ENCODE results near the gene EMD.
"Not testable (repeated sequence)": the region's sequence is repeated elsewhere in the genome, so short reads cannot be mapped to it uniquely, and the experiment has no call there.

Gene EMD

GRCh38 chrX:154372612-154373022 lies 6.5 kb upstream of the EMD start:
- DNase-seq: no peak

DNA sequence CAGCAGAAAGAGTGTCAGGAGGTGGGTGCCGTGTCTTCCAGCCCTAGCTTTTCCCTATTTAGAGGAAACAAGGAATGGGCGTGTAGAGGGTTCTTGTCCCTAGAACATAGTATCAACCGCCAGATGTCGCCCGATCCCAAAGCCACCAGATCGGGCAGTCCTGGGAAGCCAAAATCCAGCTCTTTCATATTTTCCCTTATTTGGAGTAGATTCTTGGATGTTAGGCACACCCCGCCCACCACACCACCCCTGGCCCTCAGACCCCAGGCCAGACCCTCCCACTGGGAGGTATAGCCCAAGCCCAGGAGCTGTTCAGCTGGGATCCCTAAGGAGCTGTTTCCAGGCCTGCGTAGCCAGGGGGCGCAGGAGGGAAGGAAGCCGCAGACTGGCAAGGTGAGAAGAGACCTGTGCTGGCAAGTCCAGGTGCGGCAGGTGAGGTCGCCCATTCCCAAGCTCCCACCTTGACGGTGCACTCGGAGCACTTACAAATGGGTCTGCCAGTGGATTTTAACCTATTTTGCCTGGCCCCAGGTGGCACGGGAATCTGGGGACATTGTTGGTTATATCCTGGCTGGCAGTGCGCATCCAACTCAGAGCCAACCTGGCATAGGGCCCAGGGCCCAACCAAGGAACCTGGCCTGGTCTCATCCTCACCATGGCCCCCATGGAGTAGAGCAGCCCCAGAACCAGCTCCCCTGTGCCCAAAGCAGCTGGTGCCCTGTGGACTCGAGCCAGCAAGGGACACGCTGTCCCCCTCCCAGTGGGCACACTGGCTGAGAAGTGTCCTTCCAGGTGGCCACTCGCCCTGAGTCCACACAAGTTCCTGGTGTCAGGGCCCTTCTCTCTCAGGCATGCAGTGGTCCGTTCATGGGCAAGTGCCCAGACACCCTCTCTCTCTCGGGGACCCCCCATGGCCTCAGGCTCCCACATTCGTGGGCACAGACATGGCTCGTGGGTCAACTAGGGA lies 5.5 kb upstream of the EMD start:
- DNase-seq: peak; percentile 23

DNA sequence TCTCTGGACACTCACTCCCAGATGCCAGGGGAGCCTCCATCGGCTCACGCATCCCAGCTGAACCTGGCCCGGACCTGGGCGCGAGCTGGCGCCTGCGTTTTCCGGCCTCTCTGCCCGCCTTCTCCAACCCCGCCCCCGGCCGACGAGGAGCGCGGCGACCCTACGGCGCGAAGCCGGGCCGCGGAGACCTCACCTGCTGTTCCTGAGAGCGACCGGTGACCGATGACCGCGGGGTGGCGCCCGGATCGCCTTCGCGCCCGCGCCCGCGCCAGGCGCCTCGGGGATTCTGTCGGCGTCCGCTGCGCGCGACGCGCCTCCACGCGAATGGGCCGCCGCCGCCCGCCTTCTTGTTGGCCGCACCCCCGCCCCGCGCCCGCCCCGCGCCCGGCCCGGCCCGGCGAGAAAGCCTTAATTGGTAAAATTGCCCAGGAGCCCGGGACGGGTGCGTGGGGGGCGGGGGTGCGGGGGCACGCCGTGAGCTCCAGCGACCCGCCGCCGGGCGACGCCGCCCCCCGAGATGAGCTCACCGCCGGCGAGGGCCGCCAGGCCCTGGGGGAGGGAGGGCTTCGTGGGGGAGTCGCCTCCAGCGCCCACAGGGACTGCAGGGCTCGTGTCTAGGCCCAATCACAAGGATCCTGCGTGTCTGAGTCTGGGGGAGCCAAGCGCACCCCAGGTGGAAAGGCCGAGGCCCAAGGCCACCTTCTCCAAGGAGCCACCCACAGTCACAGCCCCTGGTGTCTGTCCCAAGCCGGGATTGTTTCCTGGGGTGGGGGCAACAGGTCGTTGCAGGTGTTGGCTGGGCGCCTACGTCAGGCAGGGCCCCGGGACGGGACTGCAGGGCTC lies 4.6 kb upstream of the EMD start, which contains the start of gene FLNA:
FLNA (minus strand) TSS at position 322 of the 843 bp plus-strand sequence. CDS start 3,389 bp downstream, outside the sequence.
- DNase-seq: no peak

- DNase-seq: no peak
Observed at GRCh38 chrX:154375156-154375504, 4.0 kb upstream of the EMD start.

DNA sequence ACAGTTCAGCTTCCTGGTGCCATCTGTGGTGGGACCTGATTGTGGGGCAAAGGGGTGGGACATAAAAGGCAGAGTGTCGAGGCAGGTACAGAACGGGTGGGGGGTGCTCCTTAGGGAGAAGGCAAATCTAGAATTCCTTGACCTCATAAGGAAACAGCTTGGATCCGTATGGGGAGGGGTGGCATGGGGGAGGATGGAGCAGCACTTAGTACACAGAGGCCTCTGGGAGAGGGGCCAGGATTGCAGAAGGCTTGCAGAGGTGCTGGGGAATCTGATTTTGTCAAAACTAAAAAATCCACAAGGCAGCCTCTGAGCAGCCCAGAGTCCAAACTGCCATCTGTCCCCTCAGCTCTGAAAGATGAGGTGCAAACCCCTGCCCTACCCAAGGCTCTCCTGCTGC lies 2.3 kb upstream of the EMD start:
- peak; percentile 56 for DNase-seq

DNA sequence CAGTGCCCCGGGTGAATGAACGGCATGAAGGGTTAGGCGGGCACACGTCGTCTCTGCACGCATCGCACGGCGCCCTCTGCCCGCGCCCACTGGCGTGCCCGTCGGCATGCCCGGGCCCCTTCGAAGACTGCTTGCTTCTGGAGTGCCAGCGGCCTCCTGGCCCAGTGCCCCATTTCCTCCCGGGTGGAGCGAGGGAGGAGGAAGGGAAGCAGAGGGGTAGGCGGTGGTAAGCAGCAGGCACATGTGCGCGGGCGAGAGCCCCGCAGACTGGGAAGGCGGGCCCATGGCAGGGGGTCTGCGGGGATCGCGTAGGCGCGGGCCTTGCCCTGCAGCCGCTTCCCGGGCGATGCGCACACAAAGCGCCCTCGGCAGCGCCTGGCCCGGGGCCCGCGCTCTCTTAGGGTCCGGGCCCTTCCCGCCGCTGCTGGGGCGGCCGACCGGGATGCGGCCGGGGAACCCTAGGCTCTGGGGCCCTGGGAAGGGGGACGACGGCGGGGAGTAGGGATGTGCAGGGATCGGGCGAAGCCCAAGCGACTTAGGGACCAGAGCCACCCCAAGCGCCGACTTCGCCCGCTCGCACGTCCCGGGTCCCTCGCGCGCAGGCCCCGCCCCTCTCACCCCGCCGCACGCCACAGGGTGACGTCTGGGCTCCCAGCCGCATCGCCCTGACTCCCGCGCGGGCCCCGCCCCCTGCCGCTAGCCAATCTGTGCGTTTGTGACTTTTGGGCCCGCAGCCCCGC lies 866 bp upstream of the EMD start:
- no peak for DNase-seq

GRCh38 chrX:154379569-154379951 lies 465 bp downstream of the EMD start:
- no peak for DNase-seq

GRCh38 chrX:154380153-154380552 lies 1.1 kb downstream of the EMD start:
- no peak for DNase-seq

DNA sequence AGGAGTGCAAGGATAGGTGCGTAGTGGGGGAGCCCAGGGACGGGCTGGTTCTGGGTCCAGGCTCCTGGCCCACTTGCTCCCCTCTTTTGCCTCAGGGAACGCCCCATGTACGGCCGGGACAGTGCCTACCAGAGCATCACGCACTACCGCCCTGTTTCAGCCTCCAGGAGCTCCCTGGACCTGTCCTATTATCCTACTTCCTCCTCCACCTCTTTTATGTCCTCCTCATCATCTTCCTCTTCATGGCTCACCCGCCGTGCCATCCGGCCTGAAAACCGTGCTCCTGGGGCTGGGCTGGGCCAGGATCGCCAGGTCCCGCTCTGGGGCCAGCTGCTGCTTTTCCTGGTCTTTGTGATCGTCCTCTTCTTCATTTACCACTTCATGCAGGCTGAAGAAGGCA lies 1.7 kb downstream of the EMD start:
- no peak for DNase-seq

DNA sequence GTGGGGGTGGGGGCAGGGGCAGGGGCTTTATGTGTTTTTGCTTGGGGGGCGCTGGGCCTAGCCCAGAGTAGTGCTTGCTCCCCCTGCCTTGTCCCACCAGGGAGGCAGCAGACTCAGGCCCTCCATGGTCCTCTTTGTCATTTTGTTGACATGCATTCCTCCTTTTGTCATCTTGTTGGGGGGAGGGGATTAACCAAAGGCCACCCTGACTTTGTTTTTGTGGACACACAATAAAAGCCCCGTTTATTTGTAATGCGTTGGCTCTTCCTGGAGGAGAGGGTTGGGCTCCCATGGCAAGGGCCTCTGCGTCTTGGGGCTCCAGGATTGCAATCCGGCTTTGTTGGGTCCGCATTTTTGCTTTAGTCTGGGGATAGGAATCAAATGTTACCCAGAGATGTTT lies 2.2 kb downstream of the EMD start:
- DNase-seq: no peak

DNA sequence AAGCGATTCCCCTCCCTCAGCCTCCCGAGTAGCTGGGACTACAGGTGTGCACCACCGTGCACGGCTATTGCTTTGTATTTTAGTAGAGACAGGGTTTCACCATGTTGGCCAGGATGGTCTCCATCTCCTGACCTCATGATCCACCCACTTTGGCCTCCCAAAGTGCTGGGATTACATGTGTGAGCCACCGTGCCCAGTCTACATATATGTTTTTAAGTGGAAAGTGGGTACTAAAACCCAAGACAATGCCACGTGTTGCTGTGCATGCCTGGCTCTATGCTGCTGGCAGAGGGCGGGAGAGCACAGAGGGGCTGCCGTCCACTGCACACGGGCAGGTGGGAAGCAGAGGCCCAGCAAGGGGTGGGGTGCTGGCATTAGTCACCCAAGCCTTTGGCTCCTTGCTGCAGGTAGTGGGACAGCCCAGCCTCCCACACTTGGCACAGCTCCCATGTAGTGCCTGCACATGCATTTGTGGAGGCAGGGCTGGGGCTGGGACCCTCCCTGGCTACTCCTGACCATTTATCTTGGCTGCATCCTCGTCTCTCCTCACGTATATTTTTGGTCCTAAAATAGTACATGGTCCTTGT lies 3.5 kb downstream of the EMD start:
- DNase-seq: no peak

GRCh38 chrX:154383359-154384283 lies 4.5 kb downstream of the EMD start:
- DNase-seq: no peak

DNA sequence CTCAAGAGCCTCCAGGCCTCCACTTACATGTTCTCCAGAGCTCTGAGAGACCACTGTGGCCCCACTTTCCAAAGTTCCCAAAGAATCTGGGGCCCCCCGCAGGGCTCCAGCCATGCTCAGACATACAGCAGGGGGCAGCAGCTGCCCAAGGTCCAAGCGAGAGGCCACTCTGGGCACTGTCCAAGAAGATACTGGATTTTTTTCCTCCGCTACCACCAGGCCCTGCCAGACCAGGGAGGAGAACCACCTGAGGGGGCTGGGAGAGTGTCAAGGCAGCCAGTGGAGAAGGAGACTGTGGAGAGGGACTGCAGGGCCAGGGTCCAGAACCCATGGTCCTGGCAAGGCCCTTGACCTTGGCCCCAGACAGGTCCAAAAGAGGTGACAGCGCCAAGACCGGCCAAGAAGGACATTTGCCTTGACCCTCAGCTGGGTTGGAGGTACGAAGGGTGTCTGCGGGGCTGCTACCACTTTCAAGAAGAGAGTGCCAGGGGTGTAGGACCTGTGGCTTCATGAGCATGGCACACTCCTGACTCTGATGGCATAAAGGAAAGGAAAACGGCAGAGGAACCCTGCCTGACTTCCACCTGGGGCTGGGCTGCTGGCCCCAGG lies 5.3 kb downstream of the EMD start:
- DNase-seq: no peak

- not testable (repeated sequence) for DNase-seq
Observed at GRCh38 chrX:154388094-154388493, 9.0 kb downstream of the EMD start.

DNA sequence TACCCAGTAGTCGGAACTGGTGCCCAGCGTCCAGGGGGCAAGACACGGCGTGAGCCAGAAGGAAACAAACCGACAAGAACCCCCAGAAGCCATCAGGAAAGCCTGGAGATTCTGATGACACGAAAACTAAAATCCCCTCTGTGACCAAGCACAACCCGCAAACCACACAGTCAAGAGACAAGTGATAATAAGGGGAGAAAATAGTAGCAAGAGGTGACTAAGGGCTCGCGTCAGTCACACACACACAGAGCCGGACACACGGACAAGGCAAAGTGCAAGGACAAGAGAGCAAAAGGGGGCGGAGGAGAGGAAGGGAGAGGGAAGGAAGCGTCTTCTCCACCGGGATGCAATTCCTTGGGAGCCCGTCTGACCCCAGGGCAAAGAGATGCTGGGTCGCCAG lies 9.6 kb downstream of the EMD start:
- not testable (repeated sequence) for DNase-seq

DNA sequence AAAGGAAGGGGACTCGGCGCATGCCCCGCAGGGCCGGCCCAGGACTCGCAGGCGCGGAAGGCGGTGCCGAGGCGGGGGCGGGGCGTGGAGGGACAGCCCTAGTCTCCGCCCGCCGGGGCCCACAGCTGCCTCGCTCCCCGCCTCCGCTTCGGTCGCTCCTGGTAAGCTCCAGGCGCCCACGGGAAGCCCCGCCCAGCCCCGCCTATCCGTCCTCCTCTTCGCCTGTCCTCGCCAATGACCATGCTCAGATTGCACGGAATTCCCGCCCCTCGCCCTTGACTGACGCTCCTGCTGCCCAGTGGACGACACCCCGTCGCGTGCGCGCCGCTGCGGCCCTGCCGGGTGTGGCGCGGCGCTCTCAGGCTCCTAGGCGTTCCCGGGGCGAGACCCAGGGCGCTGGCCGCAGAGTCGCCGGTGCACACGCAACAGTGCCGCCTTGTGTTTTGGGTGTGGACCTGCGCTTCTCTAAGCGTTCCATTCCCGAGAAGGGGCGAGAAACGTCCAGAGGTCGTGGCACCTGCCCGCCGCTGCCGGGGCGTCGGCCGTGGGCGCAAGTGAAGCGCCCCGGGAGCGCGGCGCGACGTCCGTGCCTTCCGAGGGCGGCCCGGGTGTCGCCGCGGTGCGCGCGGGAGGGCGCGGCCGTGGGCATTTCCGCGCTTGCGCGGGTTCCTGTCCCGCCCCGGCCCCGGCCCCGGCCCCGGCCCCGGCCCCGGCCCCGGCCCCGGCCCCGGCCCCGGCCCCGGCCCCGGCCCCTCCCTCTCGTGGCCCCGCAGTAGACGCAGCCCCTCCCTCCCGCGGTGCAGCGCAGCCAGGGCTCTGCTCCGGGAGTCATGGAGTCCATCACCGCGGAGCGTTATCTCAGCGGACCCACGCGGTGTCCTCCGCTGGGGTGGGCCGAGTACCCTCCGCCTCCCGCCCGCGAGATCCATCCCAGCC lies 11.0 kb downstream of the EMD start:
- DNase-seq: not testable (repeated sequence)

GRCh38 chrX:154396363-154396762 lies 17.3 kb downstream of the EMD start:
- DNase-seq: not testable (repeated sequence)

GRCh38 chrX:154396973-154397887 lies 18.1 kb downstream of the EMD start:
- DNase-seq: no peak
